Lower leg skin (tissue), 4 donors: ENCODE measurements around the gene ALCAM. TPM values are rescaled to one million over a fixed set of nuclear protein-coding genes. Genes with fewer than 3 reads are reported as not detected.

Experiments used
- DNase-seq, 2 donors: peaks; one replicate each; pipeline ENCODE4 v3.0.0-alpha.2; 2019; ENCODE audit warnings: low spot score in 2 of 2
- H3K4me3 ChIP-seq: fragments of 200-600 bp; sonication (generic); 2 replicates; pipeline ENCODE4 v1.5.1; 2017; ENCODE audit warnings: mild to moderate bottlenecking, low read depth; ENCODE audit not compliant: poor library complexity, severe bottlenecking
- CTCF ChIP-seq, 3 donors: fragments of 450-650 bp; IDR thresholded peaks; one replicate each; pipeline ENCODE4 v1.5.1; 2016; ENCODE audit warnings: antibody characterized with exemption in 3 of 3, mild to moderate bottlenecking in 3 of 3, moderate library complexity in 2 of 3
- POLR2A ChIP-seq, 2 donors: fragments of 450-650 bp; IDR thresholded peaks; one replicate each; pipeline ENCODE4 v1.6.1; 2016 to 2017; ENCODE audit warnings: antibody characterized with exemption in 2 of 2, mild to moderate bottlenecking in 1 of 2, moderate library complexity in 1 of 2
- WGBS, 2 donors: methylation state at CpG; one replicate each; pipeline ENCODE4 v1.1.5; 2018; 5-methylcytosine and 5-hydroxymethylcytosine counted together
- intact Hi-C: fragments of 100-400 bp; cut with DNase I; formaldehyde crosslinking; loops from one replicate; pipeline ENCODE4 v1.15.0; 2023; ENCODE audit warnings: low total_unique reads
- total RNA-seq, 4 donors: library from RNA; depleted of rRNA; stranded (reverse); fragments of >200 nt; gene quantifications; one replicate each; pipeline ENCODE4 v1.1.0, GENCODE V29; 2016

Gene ALCAM
- total RNA-seq, 4 donors from 2014 or later: 21.2 to 58.0 (median 31.1) TPM

GRCh38 chr3:105610473-105610872 is 243.8 kb downstream of the ALCAM start:
- WGBS, 2 donors: 91 to 93% methylated on average over 4 of the region's 4 CpGs
- no peak for DNase-seq
- intact Hi-C loops: no loop called here
- no peak for TF ChIP-seq CTCF (IDR thresholded peaks at IDR 0.05)
- TF ChIP-seq POLR2A (IDR thresholded peaks at IDR 0.05): no peak
- no peak overlapping the region for H3K4me3 ChIP-seq

- intact Hi-C loops: no loop called here
- no peak for TF ChIP-seq POLR2A (IDR thresholded peaks at IDR 0.05)
- no peak for TF ChIP-seq CTCF (IDR thresholded peaks at IDR 0.05)
- DNase-seq: no peak
- no peak overlapping the region for H3K4me3 ChIP-seq
- 50 to 61% methylated on average over 5 of the region's 5 CpGs for WGBS, 2 donors
These were observed 244.8 kb downstream of the ALCAM start for GRCh38 chr3:105611304-105612192.

GRCh38 chr3:105613120-105613519 is 246.4 kb downstream of the ALCAM start:
- intact Hi-C loops: no loop called here
- TF ChIP-seq CTCF (IDR thresholded peaks at IDR 0.05) (no peak), POLR2A (IDR thresholded peaks at IDR 0.05) (no peak)
- DNase-seq: no peak
- 54 to 59% methylated on average over 2 of the region's 2 CpGs for WGBS, 2 donors
- no peak overlapping the region for H3K4me3 ChIP-seq

GRCh38 chr3:105614288-105615030 is 247.8 kb downstream of the ALCAM start:
- H3K4me3 ChIP-seq: no peak overlapping the region
- intact Hi-C loops: no loop called here
- no peak for TF ChIP-seq CTCF (IDR thresholded peaks at IDR 0.05)
- no peak for TF ChIP-seq POLR2A (IDR thresholded peaks at IDR 0.05)
- DNase-seq: no peak

GRCh38 chr3:105615814-105616213 is 249.1 kb downstream of the ALCAM start:
- WGBS, 2 donors: 83 to 85% methylated on average over 3 of the region's 3 CpGs
- TF ChIP-seq POLR2A (IDR thresholded peaks at IDR 0.05) (no peak), CTCF (IDR thresholded peaks at IDR 0.05) (no peak)
- H3K4me3 ChIP-seq: no peak overlapping the region
- intact Hi-C loops: no loop called here
- DNase-seq: no peak
